Ishikawa (cell line): Measurements from ENCODE around the gene PHF3.

Experiments
- CREB1 ChIP-seq: IDR thresholded peaks from 2 replicates; pipeline ENCODE4 v1.6.1; 2012; ENCODE audit warnings: low read depth
- FOXM1 ChIP-seq: IDR thresholded peaks from 2 replicates; pipeline ENCODE4 v1.6.1; 2012; ENCODE audit warnings: low read depth, borderline replicate concordance
- NFIC ChIP-seq: IDR thresholded peaks from 2 replicates; pipeline ENCODE4 v1.6.1; 2012
- RAD21 ChIP-seq: IDR thresholded peaks from 2 replicates; pipeline ENCODE4 v1.6.1; 2012; ENCODE audit warnings: low read depth
- REST ChIP-seq: IDR thresholded peaks from 2 replicates; pipeline ENCODE4 v1.6.1; 2012; ENCODE audit warnings: low read depth, mild to moderate bottlenecking
- TAF1 ChIP-seq: IDR thresholded peaks from 2 replicates; pipeline ENCODE4 v1.6.1; 2012; ENCODE audit warnings: low read depth, mild to moderate bottlenecking
- TCF12 ChIP-seq: IDR thresholded peaks from 2 replicates; pipeline ENCODE4 v1.6.1; 2012; ENCODE audit warnings: low read depth
- TEAD4 ChIP-seq: IDR thresholded peaks from 2 replicates; pipeline ENCODE4 v1.6.1; 2012
- USF1 ChIP-seq: IDR thresholded peaks from 2 replicates; pipeline ENCODE4 v1.6.1; 2012
- YY1 ChIP-seq: IDR thresholded peaks from 2 replicates; pipeline ENCODE4 v1.6.1; 2012; ENCODE audit warnings: low read depth
- ZBTB7A ChIP-seq: IDR thresholded peaks from 2 replicates; pipeline ENCODE4 v1.6.1; 2012; ENCODE audit warnings: low read depth
- TF ChIP-seq, protein P1 (sequence below): IDR thresholded peaks from 2 replicates; pipeline ENCODE4 v1.6.1; 2012

GRCh38 chr6:63649847-63650265 lies 14.3 kb downstream of the PHF3 start:
- TF ChIP-seq, protein P1, sequence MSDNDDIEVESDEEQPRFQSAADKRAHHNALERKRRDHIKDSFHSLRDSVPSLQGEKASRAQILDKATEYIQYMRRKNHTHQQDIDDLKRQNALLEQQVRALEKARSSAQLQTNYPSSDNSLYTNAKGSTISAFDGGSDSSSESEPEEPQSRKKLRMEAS, result no peak
- TF ChIP-seq TAF1 (no peak), RAD21 (no peak), NFIC (no peak), FOXM1 (no peak), ZBTB7A (no peak), TCF12 (no peak), REST (no peak), CREB1 (no peak), YY1 (no peak), USF1 (no peak), TEAD4 (no peak)
